Measurements from ENCODE around the gene NRBF2.
"Not testable (repeated sequence)": the region's sequence is repeated elsewhere in the genome, so short reads cannot be mapped to it uniquely, and the experiment has no call there.

Gene NRBF2

GRCh38 chr10:63133056-63133820 is at the start of gene NRBF2:
Gene NRBF2, plus strand, starts transcription at chr10:63133328. Its CDS starts 143 bp downstream, at chr10:63133471.
- DNase-seq: peak; percentile 80

- DNase-seq: not testable (repeated sequence)
Measured at GRCh38 chr10:63083406-63083805, 49.7 kb upstream of the NRBF2 start.

GRCh38 chr10:63083904-63084689 is 49.0 kb upstream of the NRBF2 start:
- DNase-seq: peak; percentile 3

- DNase-seq: no peak
Measured at GRCh38 chr10:63084690-63085382, 48.3 kb upstream of the NRBF2 start.

GRCh38 chr10:63093227-63093626 is 39.9 kb upstream of the NRBF2 start:
- no peak for DNase-seq

GRCh38 chr10:63094405-63094804 is 38.7 kb upstream of the NRBF2 start:
- DNase-seq: no peak

GRCh38 chr10:63094881-63095280 is 38.2 kb upstream of the NRBF2 start:
- DNase-seq: no peak

GRCh38 chr10:63099734-63100133 is 33.4 kb upstream of the NRBF2 start:
- no peak for DNase-seq

- not testable (repeated sequence) for DNase-seq
Measured at GRCh38 chr10:63101091-63101490, 32.0 kb upstream of the NRBF2 start.

GRCh38 chr10:63102279-63102883 is 30.7 kb upstream of the NRBF2 start:
- not testable (repeated sequence) for DNase-seq

GRCh38 chr10:63103178-63103577 is 29.9 kb upstream of the NRBF2 start:
- DNase-seq: not testable (repeated sequence)

GRCh38 chr10:63103971-63104409 is 29.1 kb upstream of the NRBF2 start:
- DNase-seq: no peak

- DNase-seq: no peak
Measured at GRCh38 chr10:63105225-63106110, 27.7 kb upstream of the NRBF2 start.

- DNase-seq: no peak
Measured at GRCh38 chr10:63106111-63106755, 26.9 kb upstream of the NRBF2 start.

GRCh38 chr10:63107943-63108437 is 25.1 kb upstream of the NRBF2 start:
- no peak for DNase-seq

GRCh38 chr10:63110940-63111339 is 22.2 kb upstream of the NRBF2 start:
- no peak for DNase-seq

GRCh38 chr10:63114031-63114814 is 18.9 kb upstream of the NRBF2 start:
- DNase-seq: no peak

GRCh38 chr10:63115732-63116383 is 17.3 kb upstream of the NRBF2 start:
- no peak for DNase-seq

GRCh38 chr10:63116452-63117072 is 16.6 kb upstream of the NRBF2 start:
- DNase-seq: no peak
